Neuron (in vitro differentiated cells): ENCODE measurements around the gene FER1L5.

ENCODE experiments used
- H2AFZ ChIP-seq: one replicate; pipeline ENCODE4 v1.6.1; 2013; ENCODE audit warnings: low read depth, mild to moderate bottlenecking, inconsistent platforms, low read length, moderate library complexity
- H3K27me3 ChIP-seq: one replicate; pipeline ENCODE4 v1.6.1; 2013; ENCODE audit warnings: low read length; ENCODE audit not compliant: insufficient read depth
- H3K36me3 ChIP-seq: one replicate; pipeline ENCODE4 v1.6.1; 2013; ENCODE audit warnings: low read length; ENCODE audit not compliant: insufficient read depth
- H3K4me1 ChIP-seq: one replicate; pipeline ENCODE4 v1.6.1; 2013; ENCODE audit warnings: low read length; ENCODE audit not compliant: insufficient read depth
- H3K4me3 ChIP-seq: 2 replicates; pipeline ENCODE4 v1.5.1; 2013; ENCODE audit warnings: mild to moderate bottlenecking, low read length, moderate library complexity
- H3K9me3 ChIP-seq: one replicate; pipeline ENCODE4 v1.6.1; 2013; ENCODE audit warnings: low read length

The FER1L5 gene

DNA sequence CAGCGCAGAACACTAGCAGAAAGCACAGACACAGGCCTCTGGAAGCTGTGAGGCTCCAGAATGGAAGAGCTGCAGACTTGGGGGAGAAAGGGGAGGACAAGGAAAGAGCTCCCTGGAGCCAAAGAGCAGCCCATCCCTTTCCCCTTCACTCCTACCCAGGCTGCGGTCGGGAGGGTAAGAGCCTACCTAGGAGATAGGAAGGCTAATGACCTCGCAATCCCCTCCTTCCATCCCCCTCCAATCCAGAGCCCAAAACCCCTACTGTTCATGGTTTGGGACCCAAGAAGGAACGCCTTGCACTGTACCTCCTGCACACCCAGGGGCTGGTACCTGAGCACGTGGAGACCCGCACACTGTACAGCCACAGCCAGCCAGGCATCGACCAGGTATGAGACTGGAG, 57.5 kb downstream of the FER1L5 start:
- Histone ChIP-seq H2AFZ (no peak overlapping the region), H3K36me3 (peaks cover 21% of the 10 kb centered on the region), H3K27me3 (no peaks in the 10 kb centered on the region), H3K4me1 (no peaks in the 10 kb centered on the region), H3K9me3 (no peaks in the 10 kb centered on the region), H3K4me3 (no peak overlapping the region)

DNA sequence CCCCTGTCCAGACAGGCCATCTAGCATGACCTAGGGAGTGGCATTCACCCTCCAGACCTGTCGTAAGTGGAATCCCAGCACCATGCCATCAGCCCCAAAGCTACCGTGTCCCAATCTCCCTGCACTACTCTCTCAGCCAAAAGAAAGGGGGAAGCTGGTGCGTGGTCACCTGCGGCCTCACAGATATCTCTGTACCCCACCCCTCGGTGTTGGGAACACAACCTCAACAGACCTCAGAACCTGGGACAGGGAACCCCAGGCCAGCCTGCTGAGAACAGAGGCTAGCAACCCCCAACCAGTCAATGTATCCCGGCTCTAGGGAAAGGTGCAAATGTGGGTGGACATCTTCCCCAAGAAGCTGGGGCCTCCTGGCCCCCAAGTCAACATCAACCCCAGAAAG, 59.1 kb downstream of the FER1L5 start:
- Histone ChIP-seq H3K36me3 (peaks cover 36% of the 10 kb centered on the region), H3K9me3 (no peaks in the 10 kb centered on the region), H3K4me3 (no peak overlapping the region), H3K27me3 (no peaks in the 10 kb centered on the region), H3K4me1 (no peaks in the 10 kb centered on the region), H2AFZ (no peak overlapping the region)

DNA sequence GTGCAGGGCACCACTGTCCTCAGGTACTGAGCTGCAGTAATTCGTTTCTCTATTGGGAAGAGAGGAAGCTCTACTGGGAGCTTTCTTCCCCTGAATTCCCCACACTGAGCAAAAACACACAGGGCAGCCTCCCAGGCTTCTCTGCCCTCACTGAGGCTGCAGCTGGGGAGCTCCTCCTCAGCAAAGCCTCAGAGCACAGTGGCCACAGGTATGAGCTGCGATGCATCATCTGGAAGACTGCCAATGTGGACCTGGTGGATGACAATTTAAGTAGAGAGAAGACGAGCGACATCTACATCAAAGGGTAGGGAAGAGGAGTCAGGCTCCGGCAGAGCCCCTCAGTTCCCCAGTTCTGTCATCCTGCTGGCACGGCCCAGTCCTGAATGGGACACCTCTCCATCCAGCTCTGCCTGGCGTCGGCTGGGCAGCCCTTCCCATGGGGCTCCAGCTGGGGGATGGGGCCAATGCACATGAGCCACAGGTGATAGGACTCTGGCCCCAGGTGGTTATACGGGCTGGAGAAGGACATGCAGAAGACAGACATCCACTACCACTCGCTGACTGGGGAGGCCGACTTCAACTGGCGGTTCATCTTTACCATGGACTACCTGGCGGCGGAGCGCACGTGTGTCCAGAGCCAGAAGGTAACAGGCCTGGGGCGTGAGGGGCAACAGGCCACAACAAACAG, 59.7 kb downstream of the FER1L5 start:
- H3K9me3 ChIP-seq, result peaks cover 2% of the 10 kb centered on the region
- no peak overlapping the region for H3K4me3 ChIP-seq
- no peaks in the 10 kb centered on the region for H3K4me1 ChIP-seq
- peaks cover 42% of the 10 kb centered on the region for H3K36me3 ChIP-seq
- no peaks in the 10 kb centered on the region for H3K27me3 ChIP-seq
- no peak overlapping the region for H2AFZ ChIP-seq

DNA sequence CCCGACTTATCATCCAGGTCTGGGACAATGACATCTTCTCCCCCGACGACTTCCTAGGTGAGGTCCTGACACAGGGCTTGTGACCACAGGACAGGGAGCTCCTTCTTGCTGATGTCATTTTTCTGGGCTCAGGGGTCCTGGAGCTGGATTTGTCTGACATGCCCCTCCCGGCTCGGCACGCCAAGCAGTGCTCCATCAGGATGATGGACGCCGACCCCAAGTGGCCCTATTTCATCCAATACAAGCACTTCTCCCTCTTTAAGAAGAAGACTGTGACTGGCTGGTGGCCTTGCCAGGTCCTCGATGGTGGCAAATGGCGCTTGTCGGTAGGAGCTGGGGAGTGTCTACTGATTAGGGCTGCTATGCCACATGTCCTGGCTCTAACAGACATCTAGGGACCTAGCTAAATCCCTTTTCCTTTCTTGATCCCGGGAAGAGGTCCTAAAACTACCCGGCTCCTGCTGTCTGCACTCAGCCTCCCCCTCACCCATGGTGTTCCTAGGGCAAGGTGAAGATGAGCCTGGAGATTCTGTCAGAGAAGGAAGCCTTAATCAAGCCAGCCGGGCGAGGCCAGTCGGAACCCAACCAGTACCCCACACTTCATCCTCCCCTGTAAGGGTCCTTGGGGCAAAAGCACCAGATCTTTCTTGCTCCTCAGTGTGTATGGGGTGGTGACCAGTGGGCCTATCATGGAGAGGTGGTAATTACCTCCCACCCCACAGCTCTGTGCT, 60.6 kb downstream of the FER1L5 start:
- H2AFZ ChIP-seq, result no peak overlapping the region
- peaks cover 2% of the 10 kb centered on the region for H3K9me3 ChIP-seq
- peaks cover 50% of the 10 kb centered on the region for H3K36me3 ChIP-seq
- no peak overlapping the region for H3K4me3 ChIP-seq
- no peaks in the 10 kb centered on the region for H3K27me3 ChIP-seq
- no peaks in the 10 kb centered on the region for H3K4me1 ChIP-seq

DNA sequence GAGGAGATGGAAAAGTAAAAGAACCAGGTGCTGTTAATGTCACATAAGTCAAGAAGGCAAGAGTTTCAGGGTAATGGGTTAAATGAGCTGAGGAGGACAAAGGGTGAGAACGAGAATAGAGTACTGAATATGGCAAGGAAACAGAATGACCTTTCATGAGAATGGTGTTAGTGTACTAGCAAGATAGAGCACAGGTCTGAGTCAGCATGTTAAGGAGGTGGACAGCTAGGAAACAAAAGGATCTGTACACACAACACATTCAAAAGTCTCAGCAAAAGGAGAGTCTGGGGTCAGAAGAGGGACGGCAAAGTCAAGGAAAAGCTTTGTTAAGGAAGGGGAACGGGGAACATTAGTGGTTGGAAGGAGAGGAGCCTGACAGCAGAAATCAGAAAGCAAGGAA, 68.4 kb downstream of the FER1L5 start:
- Histone ChIP-seq H2AFZ (no peak overlapping the region), H3K9me3 (peaks cover 12% of the 10 kb centered on the region), H3K4me1 (no peaks in the 10 kb centered on the region), H3K36me3 (peaks cover 86% of the 10 kb centered on the region), H3K4me3 (no peak overlapping the region), H3K27me3 (no peaks in the 10 kb centered on the region)

DNA sequence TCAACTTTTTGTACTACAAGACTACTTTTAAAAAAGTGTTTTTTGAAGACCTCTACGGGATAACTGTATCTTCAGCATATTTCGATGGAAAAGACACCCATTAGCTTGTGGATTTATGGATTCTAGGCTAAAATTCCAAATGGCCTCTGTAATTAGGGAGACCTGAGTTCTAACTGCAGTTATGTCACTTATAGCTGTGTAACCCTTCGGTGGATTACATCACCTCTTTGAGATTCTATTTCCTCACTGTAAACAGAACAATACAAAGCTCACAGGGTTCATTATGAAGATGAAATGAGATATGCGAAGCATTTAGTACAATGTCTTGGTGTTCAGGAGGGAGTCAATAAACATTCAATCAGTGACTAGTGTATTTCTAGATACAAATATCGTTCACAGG, 73.1 kb downstream of the FER1L5 start:
- Histone ChIP-seq H3K4me1 (no peaks in the 10 kb centered on the region), H2AFZ (no peak overlapping the region), H3K9me3 (no peaks in the 10 kb centered on the region), H3K4me3 (no peak overlapping the region), H3K27me3 (no peaks in the 10 kb centered on the region), H3K36me3 (peaks cover 66% of the 10 kb centered on the region)

DNA sequence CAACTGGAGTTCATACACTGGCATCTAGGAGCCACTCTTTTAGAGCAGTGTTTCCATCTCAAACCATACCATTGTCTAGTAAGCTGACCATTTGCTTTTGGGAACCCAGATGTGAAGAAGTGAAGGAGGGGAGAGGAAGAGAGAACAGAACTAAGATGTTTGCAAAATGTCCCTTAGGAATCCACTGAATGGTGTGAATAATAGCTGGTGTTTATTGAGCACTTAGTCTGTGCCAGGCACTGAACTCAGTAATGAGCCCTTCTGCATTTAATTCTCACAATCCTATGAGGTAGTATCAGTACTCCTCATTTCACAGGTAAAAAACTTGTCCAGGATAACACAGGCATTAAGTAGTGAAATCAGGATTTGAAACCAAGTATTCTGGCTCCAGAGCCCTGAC, 73.8 kb downstream of the FER1L5 start:
- no peaks in the 10 kb centered on the region for H3K9me3 ChIP-seq
- H3K36me3 ChIP-seq, result peaks cover 59% of the 10 kb centered on the region
- H3K27me3 ChIP-seq, result no peaks in the 10 kb centered on the region
- H3K4me3 ChIP-seq, result no peak overlapping the region
- no peaks in the 10 kb centered on the region for H3K4me1 ChIP-seq
- H2AFZ ChIP-seq, result no peak overlapping the region

DNA sequence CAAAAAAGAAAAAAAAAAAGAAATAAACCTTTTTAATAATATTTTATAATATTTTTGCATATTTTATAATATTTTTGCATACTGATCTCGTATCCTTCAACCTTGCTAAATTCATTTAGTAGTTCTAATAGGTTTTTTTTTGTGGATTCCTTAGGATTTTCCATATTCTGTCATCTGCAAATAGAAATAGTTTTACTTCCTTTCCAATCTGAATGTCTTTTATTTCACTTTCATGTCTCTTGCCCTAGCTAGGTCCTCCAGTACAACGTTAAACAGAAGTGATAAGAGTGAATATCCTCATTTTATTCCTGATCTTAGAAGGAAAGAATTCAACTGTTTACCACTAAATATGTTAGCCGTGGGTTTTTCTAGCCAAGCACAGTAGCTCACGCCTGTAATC, 83.6 kb downstream of the FER1L5 start:
- Histone ChIP-seq H3K4me3 (no peak overlapping the region), H3K9me3 (no peaks in the 10 kb centered on the region), H3K27me3 (no peaks in the 10 kb centered on the region), H3K4me1 (no peaks in the 10 kb centered on the region), H3K36me3 (peaks cover 46% of the 10 kb centered on the region), H2AFZ (no peak overlapping the region)

DNA sequence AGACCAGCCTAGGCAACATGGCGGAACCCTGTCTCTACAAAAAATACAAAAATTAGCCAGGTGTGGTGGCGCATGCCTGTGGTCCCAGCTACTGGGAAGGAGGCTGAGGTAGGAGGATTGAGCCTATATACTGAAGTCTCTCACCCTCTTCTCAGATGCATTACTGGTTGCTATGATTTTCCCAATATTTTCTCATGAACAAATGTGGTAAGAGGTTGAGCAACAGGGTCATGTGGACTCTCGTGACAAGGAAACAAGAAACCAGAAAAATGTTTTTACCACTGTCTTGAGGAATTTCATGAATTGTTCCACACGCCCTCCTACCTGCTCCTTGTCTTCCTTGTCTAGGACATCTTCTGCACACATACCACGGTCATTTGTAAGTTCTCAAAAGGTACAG, 84.9 kb downstream of the FER1L5 start:
- Histone ChIP-seq H3K4me3 (no peak overlapping the region), H3K9me3 (no peaks in the 10 kb centered on the region), H2AFZ (no peak overlapping the region), H3K27me3 (no peaks in the 10 kb centered on the region), H3K36me3 (peaks cover 57% of the 10 kb centered on the region), H3K4me1 (no peaks in the 10 kb centered on the region)

DNA sequence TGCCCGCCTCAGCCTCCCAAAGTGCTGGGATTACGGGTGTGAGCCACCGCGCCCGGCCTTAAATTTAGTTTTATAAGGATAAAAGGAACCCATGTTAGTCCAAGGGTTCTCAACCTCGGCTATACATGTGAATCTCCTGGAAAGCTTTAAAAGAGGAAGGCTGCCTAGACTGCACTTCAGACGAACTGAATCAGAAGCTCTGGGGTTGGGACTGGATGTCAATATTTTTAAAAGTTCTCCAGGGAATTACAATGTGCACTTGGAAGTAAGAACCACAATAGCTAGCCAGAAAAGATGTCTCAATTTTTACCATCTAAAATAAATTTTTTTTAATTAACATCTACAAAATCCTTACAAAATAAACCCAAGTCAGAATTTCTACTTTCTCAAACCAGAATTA, 87.2 kb downstream of the FER1L5 start:
- Histone ChIP-seq H3K27me3 (no peaks in the 10 kb centered on the region), H2AFZ (no peak overlapping the region), H3K4me3 (no peak overlapping the region), H3K9me3 (no peaks in the 10 kb centered on the region), H3K36me3 (peaks cover 65% of the 10 kb centered on the region), H3K4me1 (no peaks in the 10 kb centered on the region)

DNA sequence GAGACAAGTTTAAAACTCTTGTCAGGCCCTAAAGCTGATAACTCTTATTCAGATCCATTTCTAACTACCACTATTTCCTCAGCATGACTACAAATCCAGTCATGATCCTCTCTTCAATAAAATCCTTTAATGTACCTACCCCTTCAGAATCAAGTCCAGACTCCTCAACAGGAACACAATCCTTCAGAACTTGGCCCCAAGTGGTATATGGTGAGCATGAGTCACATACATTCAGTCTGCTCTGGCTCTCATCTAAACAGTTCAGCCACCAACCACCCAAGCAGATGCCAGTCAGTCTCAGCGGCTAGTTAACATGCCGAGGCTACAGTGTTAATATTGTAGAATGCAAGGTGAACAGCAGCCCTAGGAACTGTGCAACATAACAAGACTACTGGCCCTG, 87.6 kb downstream of the FER1L5 start:
- no peaks in the 10 kb centered on the region for H3K4me1 ChIP-seq
- no peak overlapping the region for H3K4me3 ChIP-seq
- H3K36me3 ChIP-seq, result peaks cover 70% of the 10 kb centered on the region
- no peak overlapping the region for H2AFZ ChIP-seq
- no peaks in the 10 kb centered on the region for H3K9me3 ChIP-seq
- H3K27me3 ChIP-seq, result no peaks in the 10 kb centered on the region

DNA sequence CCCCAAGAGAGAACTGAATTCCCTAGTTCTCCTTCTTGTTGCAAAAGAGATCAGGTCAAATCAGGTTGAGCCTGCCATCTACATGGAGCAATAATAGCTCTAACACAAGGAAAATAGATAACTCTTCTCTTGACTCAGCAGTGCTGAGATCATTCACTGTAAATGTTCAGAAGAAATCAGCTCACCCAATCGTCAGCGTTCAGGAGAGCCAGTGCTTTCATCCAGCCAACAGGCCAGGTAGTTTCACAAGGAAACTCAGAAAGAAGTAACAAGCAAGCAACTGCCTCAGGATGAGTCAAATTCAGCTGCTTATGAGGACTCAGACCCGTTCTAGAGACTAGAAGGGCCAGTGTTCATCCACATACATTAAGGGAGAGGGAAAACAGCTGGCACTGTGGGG, 91.4 kb downstream of the FER1L5 start:
- Histone ChIP-seq H3K36me3 (peaks cover 65% of the 10 kb centered on the region), H2AFZ (no peak overlapping the region)

DNA sequence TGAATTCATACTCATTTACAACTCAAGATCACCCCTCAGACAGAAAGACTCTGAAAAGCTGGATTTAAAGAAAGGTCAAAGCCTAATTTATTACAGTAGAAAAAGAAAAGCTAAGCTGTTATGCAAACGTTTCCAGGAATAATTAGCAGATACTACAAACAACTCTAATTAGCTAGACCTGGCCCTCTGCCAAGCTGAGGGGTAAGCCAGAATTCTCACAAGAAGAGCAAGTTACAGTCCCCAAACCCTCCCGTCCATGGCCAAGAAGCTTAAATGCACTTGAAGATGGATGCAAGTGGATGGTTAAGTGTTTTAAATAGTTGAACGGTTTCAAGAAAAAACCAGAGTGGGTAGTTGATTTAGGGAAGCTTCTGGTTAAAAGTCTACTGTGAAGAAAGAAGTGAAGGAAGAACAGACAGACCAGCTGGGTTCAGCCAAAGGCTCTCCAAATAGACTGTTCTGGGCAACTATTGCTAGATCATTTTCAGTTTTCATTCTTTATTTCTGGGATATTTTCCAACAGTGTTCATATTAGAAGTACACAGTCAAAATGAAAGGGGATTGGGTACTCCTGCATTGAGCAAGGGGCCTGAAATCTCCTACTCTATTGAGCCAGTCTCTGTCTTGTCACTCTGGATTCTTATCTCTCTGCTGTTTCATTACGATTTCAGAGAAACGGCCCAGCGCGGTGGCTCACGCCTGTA, 92.5 kb downstream of the FER1L5 start:
- H2AFZ ChIP-seq, result no peak overlapping the region
- no peak overlapping the region for H3K4me3 ChIP-seq
- no peaks in the 10 kb centered on the region for H3K9me3 ChIP-seq
- H3K4me1 ChIP-seq, result peaks cover 9% of the 10 kb centered on the region
- H3K36me3 ChIP-seq, result peaks cover 61% of the 10 kb centered on the region
- H3K27me3 ChIP-seq, result no peaks in the 10 kb centered on the region

More for the DNA sequence above, 91.4 kb downstream of the FER1L5 start:
- H3K4me1 ChIP-seq, result peaks cover 5% of the 10 kb centered on the region
- H3K4me3 ChIP-seq, result no peak overlapping the region
- no peaks in the 10 kb centered on the region for H3K27me3 ChIP-seq
- no peaks in the 10 kb centered on the region for H3K9me3 ChIP-seq
